Mononuclear cell (primary cell): Measurements from ENCODE around the gene NAALAD2. TPM values are rescaled to one million over a fixed set of nuclear protein-coding genes. Genes with fewer than 3 reads are reported as not detected.

Experiments used
- total RNA-seq: library from RNA; depleted of rRNA; stranded (reverse); fragments of >200 nt; gene quantifications from one replicate; pipeline ENCODE4 v1.2.3, GENCODE V29; 2012

Gene NAALAD2
- total RNA-seq, 1 donor = not detected

Other genes starting within 250 kb of the NAALAD2 start
- gene TRIM49D1, start 212.4 kb upstream of the NAALAD2 start, total RNA-seq = not detected
- not detected for gene TRIM49D2, start 210.6 kb upstream of the NAALAD2 start, total RNA-seq
- gene TRIM64, start 168.6 kb upstream of the NAALAD2 start, total RNA-seq = not detected
- not detected for gene TRIM49C, start 103.6 kb upstream of the NAALAD2 start, total RNA-seq
- 0.21 TPM for gene UBTFL1, start 48.7 kb upstream of the NAALAD2 start, total RNA-seq
- gene CHORDC1, start 88.4 kb downstream of the NAALAD2 start, total RNA-seq = 74.2 TPM